GM06990 (cell line): ENCODE measurements around the gene HTR1E.

Source experiments
- DNase-seq: peaks from one replicate; pipeline ENCODE4 v3.0.0-alpha.2; 2011; ENCODE audit not compliant: insufficient read length; ENCODE audit errors: extremely low read depth
- H3K27me3 ChIP-seq: replicated peaks from 2 replicates; pipeline ENCODE4 v1.6.0; 2011; ENCODE audit warnings: low read length; ENCODE audit not compliant: control insufficient read depth, insufficient read depth
- H3K36me3 ChIP-seq: 2 replicates; pipeline ENCODE4 v1.5.1; 2011; ENCODE audit warnings: low read length; ENCODE audit not compliant: control insufficient read depth, insufficient read depth
- H3K4me3 ChIP-seq: replicated peaks from 2 replicates; pipeline ENCODE4 v1.5.1; 2011; ENCODE audit warnings: low read depth, mild to moderate bottlenecking, control low read depth, low read length
- CTCF ChIP-seq: IDR thresholded peaks from 2 replicates; pipeline ENCODE4 v1.5.1; 2011; ENCODE audit warnings: low read length, control low read depth, mild to moderate bottlenecking, inconsistent platforms; ENCODE audit not compliant: insufficient read depth, poor library complexity, severe bottlenecking

The HTR1E gene

GRCh38 chr6:86949771-86950170 is 12.4 kb downstream of the HTR1E start:
- TF ChIP-seq CTCF = no peak
- DNase-seq = no peak
- no peaks in the 10 kb centered on the region for H3K36me3 ChIP-seq

GRCh38 chr6:86952991-86953390 is 15.7 kb downstream of the HTR1E start:
- DNase-seq = no peak
- Histone ChIP-seq H3K4me3 (no peak overlapping the region), H3K27me3 (no peaks in the 10 kb centered on the region), H3K36me3 (no peaks in the 10 kb centered on the region)
- no peak for TF ChIP-seq CTCF

More at GRCh38 chr6:86949771-86950170, 12.4 kb downstream of the HTR1E start:
- H3K27me3 ChIP-seq = no peaks in the 10 kb centered on the region
- no peak overlapping the region for H3K4me3 ChIP-seq

- H3K27me3 ChIP-seq = no peaks in the 10 kb centered on the region; the same call in 1 of the 2 replicates
- H3K36me3 ChIP-seq = no peaks in the 10 kb centered on the region
- no peak for DNase-seq
- no peak overlapping the region for H3K4me3 ChIP-seq
- no peak for TF ChIP-seq CTCF
Observed at GRCh38 chr6:86959656-86960055, 22.3 kb downstream of the HTR1E start.

GRCh38 chr6:86961455-86962200 is 24.3 kb downstream of the HTR1E start:
- no peaks in the 10 kb centered on the region for H3K36me3 ChIP-seq
- TF ChIP-seq CTCF = no peak
- DNase-seq = no peak
- no peaks in the 10 kb centered on the region; the same call in 1 of the 2 replicates for H3K27me3 ChIP-seq
- no peak overlapping the region for H3K4me3 ChIP-seq

- no peaks in the 10 kb centered on the region for H3K36me3 ChIP-seq
- H3K27me3 ChIP-seq = no peaks in the 10 kb centered on the region; the same call in 1 of the 2 replicates
- H3K4me3 ChIP-seq = no peak overlapping the region
- TF ChIP-seq CTCF = no peak
- DNase-seq = no peak
Observed at GRCh38 chr6:86963352-86963751, 26.0 kb downstream of the HTR1E start.
